ENCODE results near the gene SLC25A1.

The SLC25A1 gene

GRCh38 chr22:19175026-19175601 is 3.4 kb downstream of the SLC25A1 start:
- TF ChIP-seq, protein P1, sequence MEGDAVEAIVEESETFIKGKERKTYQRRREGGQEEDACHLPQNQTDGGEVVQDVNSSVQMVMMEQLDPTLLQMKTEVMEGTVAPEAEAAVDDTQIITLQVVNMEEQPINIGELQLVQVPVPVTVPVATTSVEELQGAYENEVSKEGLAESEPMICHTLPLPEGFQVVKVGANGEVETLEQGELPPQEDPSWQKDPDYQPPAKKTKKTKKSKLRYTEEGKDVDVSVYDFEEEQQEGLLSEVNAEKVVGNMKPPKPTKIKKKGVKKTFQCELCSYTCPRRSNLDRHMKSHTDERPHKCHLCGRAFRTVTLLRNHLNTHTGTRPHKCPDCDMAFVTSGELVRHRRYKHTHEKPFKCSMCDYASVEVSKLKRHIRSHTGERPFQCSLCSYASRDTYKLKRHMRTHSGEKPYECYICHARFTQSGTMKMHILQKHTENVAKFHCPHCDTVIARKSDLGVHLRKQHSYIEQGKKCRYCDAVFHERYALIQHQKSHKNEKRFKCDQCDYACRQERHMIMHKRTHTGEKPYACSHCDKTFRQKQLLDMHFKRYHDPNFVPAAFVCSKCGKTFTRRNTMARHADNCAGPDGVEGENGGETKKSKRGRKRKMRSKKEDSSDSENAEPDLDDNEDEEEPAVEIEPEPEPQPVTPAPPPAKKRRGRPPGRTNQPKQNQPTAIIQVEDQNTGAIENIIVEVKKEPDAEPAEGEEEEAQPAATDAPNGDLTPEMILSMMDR (IDR thresholded peaks at IDR 0.05; ENCODE audit: insufficient read depth, low read length, poor library complexity, severe bottlenecking): no peak
- Histone ChIP-seq H3K27me3 (replicated peaks; ENCODE audit: control insufficient read depth, insufficient read depth, low read length) (no peaks in the 10 kb centered on the region; the same call in 1 of the 2 replicates), H3K36me3 (ENCODE audit: control insufficient read depth, insufficient read depth, low read length) (peaks cover 3% of the 10 kb centered on the region), H3K4me3 (replicated peaks; ENCODE audit: low read depth, low read length) (no peak overlapping the region)
- no peak for DNase-seq (ENCODE audit: extremely low read depth, insufficient read length)

GRCh38 chr22:19174106-19175025 is 4.2 kb downstream of the SLC25A1 start:
- DNase-seq (ENCODE audit: extremely low read depth, insufficient read length): no peak
- Histone ChIP-seq H3K36me3 (ENCODE audit: control insufficient read depth, insufficient read depth, low read length) (peaks cover 3% of the 10 kb centered on the region), H3K27me3 (replicated peaks; ENCODE audit: control insufficient read depth, insufficient read depth, low read length) (peaks cover 3% of the 10 kb centered on the region; the same call in 1 of the 2 replicates), H3K4me3 (replicated peaks; ENCODE audit: low read depth, low read length) (no peak overlapping the region; the same call in 1 of the 2 replicates)
- TF ChIP-seq, protein P1 (IDR thresholded peaks at IDR 0.05; ENCODE audit: insufficient read depth, low read length, poor library complexity, severe bottlenecking): no peak

GRCh38 chr22:19173047-19174035 is 5.2 kb downstream of the SLC25A1 start:
- TF ChIP-seq, protein P1 (IDR thresholded peaks at IDR 0.05; ENCODE audit: insufficient read depth, low read length, poor library complexity, severe bottlenecking): no peak
- Histone ChIP-seq H3K27me3 (replicated peaks; ENCODE audit: control insufficient read depth, insufficient read depth, low read length) (peaks cover 4% of the 10 kb centered on the region; the same call in 1 of the 2 replicates), H3K4me3 (replicated peaks; ENCODE audit: low read depth, low read length) (peak overlapping the region; percentile 90), H3K36me3 (ENCODE audit: control insufficient read depth, insufficient read depth, low read length) (peaks cover 3% of the 10 kb centered on the region)
- DNase-seq (ENCODE audit: extremely low read depth, insufficient read length): no peak

DNA sequence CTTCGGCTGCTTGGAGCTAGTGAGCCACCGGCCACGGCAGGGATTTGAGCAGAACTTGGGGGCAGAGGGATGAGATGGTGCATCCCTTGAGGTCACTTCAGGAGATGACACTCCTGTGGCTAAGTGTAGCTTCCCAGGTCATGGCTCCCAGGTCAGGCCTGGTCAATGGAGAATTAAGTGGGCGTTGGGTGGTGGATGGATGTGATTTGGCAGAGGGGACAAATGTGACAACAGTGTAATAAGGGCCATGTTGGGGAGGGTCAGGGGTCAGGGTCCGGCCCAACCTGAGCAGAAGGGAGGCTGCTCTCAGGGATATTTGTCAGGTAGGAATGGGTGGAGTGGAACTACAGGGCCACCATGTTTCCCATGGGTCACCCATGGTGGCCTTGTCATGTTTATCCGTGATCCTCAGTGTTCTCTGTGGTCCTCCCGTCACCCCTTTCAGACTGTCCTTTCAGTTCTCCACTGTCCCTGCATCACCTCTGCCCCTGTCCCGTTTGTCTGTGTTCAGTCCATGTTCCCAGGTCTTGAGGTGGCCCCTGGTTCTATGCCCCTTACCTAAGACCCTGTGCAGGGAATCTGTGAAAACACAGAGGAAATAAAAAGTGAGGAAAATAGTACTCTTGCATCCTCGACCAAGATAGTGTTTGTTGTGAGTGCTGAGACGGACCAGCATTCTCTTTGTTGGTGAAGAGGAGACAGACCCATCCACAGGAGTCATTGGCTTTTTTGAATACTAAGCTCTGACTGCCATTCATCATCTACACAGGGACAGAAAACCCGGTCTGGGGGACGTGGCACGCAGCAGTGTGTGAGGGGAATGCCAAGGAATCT is 6.1 kb downstream of the SLC25A1 start:
- TF ChIP-seq, protein P1 (IDR thresholded peaks at IDR 0.05; ENCODE audit: insufficient read depth, low read length, poor library complexity, severe bottlenecking): no peak

More for the DNA sequence above, 6.1 kb downstream of the SLC25A1 start:
- no peak for DNase-seq (ENCODE audit: extremely low read depth, insufficient read length)
- Histone ChIP-seq H3K4me3 (replicated peaks; ENCODE audit: low read depth, low read length) (peak overlapping the region; percentile 90), H3K27me3 (replicated peaks; ENCODE audit: control insufficient read depth, insufficient read depth, low read length) (peaks cover 4% of the 10 kb centered on the region; the same call in 1 of the 2 replicates), H3K36me3 (ENCODE audit: control insufficient read depth, insufficient read depth, low read length) (peaks cover 3% of the 10 kb centered on the region)

Data from GM06990 (cell line).